Right atrium auricular region (tissue), 2 donors: Measurements from ENCODE around the gene RHBDL3. TPM values are rescaled to one million over a fixed set of nuclear protein-coding genes. Genes with fewer than 3 reads are reported as not detected.
A peak's percentile ranks its signal among the peaks of the same experiment; 100 is the strongest.

Experiments used
- DNase-seq: peaks from one replicate; pipeline ENCODE4 v3.0.0-alpha.2; 2019; ENCODE audit warnings: low spot score
- H3K27ac ChIP-seq, 2 donors: fragments of 200-600 bp; sonication (generic); 1 replicate in 1 of 2; 2 replicates in 1 of 2; pipeline ENCODE4 v1.5.1; 2016 to 2019
- H3K27me3 ChIP-seq, 2 donors: fragments of 200-600 bp; sonication (generic); one replicate each; pipeline versions ENCODE4 v1.5.1 to v1.6.0; 2017 to 2019
- H3K36me3 ChIP-seq: fragments of 200-600 bp; sonication (generic); one replicate; pipeline ENCODE4 v1.5.1; 2016
- H3K4me1 ChIP-seq, 2 donors: fragments of 200-600 bp; sonication (generic); one replicate each; pipeline versions ENCODE4 v1.5.1 to v1.6.0; 2017 to 2019
- H3K4me3 ChIP-seq, 2 donors: fragments of 200-600 bp; sonication (generic); 1 replicate in 1 of 2; 2 replicates in 1 of 2; pipeline ENCODE4 v1.5.1; 2017 to 2019; ENCODE audit warnings: mild to moderate bottlenecking in 1 of 2, moderate library complexity in 1 of 2
- H3K9me3 ChIP-seq, 2 donors: fragments of 200-600 bp; sonication (generic); one replicate each; pipeline ENCODE4 v1.5.1; 2019
- CTCF ChIP-seq, 2 donors: fragments of 200-600 bp; sonication (generic); IDR thresholded peaks; one replicate each; pipeline ENCODE4 v1.5.1; 2019; ENCODE audit warnings: antibody characterized with exemption in 2 of 2
- total RNA-seq, 2 donors: library from RNA; depleted of rRNA; stranded (reverse); fragments of >200 nt; gene quantifications; one replicate each; pipeline ENCODE4 v1.1.0, GENCODE V29; 2016

RHBDL3 gene
- total RNA-seq, 2 donors from 2014 or later, result 18.0 to 19.2 TPM

DNA sequence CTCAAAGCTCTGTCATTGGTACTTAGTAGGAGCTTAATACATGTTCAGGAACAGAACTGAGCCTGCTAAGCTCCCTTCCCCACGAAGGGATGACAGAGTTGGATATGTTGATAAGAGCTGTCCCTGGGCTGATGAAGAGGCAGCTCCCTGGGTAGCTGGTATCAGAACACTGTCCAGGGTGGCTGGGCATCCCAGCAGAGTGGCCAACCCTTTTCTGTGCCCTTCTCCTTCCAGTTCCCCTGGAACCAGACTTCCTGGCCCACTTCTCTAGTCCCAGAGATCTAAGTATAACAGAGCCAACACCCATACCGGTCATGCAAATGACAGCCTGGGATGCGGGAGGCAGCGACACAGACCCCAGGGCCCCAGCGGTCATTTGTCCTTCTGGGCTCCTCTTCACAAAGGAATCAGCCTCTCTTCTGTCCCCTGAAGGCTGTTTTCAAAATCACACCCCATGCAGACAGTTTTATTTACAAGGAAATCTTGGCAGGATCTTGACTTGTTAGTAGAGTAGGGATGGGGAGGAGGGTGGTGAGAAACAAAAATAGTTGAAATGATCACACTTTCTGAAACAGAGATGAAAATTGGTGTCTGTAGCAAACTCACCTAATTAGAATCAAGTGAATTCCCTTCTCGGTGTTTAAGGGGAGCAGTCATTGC is 1.4 kb upstream of the RHBDL3 start:
- no peak for DNase-seq
- Histone ChIP-seq H3K4me3 (no peak overlapping the region), H3K27ac (peak overlapping the region in 1 of 2 donors; percentile 46), H3K36me3 (no peaks in the 10 kb centered on the region), H3K9me3 (no peaks in the 10 kb centered on the region), H3K4me1 (peaks cover 0 to 57% of the 10 kb centered on the region in 2 donors), H3K27me3 (no peaks in the 10 kb centered on the region)
- TF ChIP-seq CTCF (IDR thresholded peaks at IDR 0.05), result peak in 1 of 2 donors; percentile 25

DNA sequence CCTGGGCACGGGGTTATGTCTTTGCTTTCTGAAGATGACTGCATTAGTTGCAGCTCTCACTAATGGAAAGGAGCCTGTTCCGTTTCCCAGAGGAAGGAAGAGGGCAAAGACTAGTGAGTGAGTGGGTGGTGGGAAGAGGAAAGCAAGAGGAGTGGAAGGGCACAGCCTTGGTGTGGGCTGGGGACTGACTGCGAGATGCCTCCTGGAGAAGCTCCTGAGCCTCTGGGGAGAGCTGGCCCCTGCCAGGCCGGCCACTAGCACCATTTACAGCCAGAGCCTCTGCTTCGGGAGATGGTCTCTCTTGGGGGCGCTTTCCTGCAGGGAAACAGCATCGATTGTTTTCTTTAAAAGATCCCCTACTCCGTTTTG is 825 bp upstream of the RHBDL3 start:
- Histone ChIP-seq H3K4me3 (peak overlapping the region in 1 of 2 donors; percentile 78), H3K36me3 (no peaks in the 10 kb centered on the region), H3K4me1 (peaks cover 0 to 57% of the 10 kb centered on the region in 2 donors), H3K27ac (peak overlapping the region; percentile 42 to 46), H3K27me3 (no peaks in the 10 kb centered on the region), H3K9me3 (no peaks in the 10 kb centered on the region)
- no peak for TF ChIP-seq CTCF (IDR thresholded peaks at IDR 0.05)
- no peak for DNase-seq

DNA sequence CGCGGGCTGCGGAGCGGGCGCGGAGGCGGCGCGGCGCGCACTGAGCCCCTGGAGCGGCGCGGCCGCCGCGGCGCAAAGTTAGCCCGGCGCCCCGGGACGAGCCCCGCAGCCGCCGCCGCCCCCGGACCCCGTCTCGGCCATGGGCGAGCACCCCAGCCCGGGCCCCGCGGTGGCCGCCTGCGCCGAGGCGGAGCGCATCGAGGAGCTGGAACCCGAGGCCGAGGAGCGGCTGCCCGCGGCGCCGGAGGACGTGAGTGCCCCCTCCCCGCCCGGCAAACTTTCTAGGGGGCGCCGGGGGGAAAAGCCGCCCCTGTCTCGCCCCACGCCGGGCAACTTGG is 388 bp downstream of the RHBDL3 start:
- H3K27me3 ChIP-seq, result no peaks in the 10 kb centered on the region

GRCh38 chr17:32266389-32267301 is 1.0 kb downstream of the RHBDL3 start:
- H3K4me1 ChIP-seq, result peaks cover 0 to 53% of the 10 kb centered on the region in 2 donors
- no peaks in the 10 kb centered on the region for H3K27me3 ChIP-seq

More for the DNA sequence above, 388 bp downstream of the RHBDL3 start:
- TF ChIP-seq CTCF (IDR thresholded peaks at IDR 0.05), result no peak
- no peak for DNase-seq
- Histone ChIP-seq H3K4me1 (peaks cover 0 to 57% of the 10 kb centered on the region in 2 donors), H3K27ac (peak overlapping the region; percentile 57 to 63), H3K36me3 (no peaks in the 10 kb centered on the region), H3K4me3 (peak overlapping the region; percentile 67 to 78), H3K9me3 (no peaks in the 10 kb centered on the region)

DNA sequence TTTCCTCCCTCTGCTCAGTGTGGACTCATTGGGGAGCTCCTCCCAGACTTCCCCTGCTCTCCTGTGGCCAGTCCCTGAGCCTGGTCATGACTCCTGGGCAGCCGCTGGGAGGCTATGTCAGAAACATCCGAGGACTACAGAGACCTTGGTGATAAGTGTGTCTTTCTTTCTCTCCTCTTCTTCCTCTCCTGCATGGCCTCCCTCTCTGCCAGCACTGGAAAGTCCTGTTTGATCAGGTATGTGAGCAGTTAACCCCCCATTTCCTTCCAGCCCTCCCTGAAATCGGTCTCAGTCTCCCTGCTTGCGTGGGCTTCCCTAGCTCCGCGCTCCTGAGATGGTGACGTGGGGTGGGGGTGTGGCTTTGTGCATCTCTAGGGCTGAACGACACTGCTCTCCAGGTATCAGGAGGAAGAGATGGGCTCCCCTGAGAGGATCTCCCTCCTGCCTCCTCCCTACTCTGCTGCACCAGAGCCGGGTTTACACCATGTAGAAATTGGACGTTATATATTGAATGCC is 2.1 kb downstream of the RHBDL3 start:
- Histone ChIP-seq H3K9me3 (no peaks in the 10 kb centered on the region), H3K27me3 (no peaks in the 10 kb centered on the region), H3K4me3 (peak overlapping the region in 1 of 2 donors; percentile 67), H3K27ac (peak overlapping the region in 1 of 2 donors; percentile 36), H3K36me3 (no peaks in the 10 kb centered on the region), H3K4me1 (peaks cover 0 to 47% of the 10 kb centered on the region in 2 donors)
- no peak for DNase-seq
- TF ChIP-seq CTCF (IDR thresholded peaks at IDR 0.05), result no peak

More at GRCh38 chr17:32266389-32267301, 1.0 kb downstream of the RHBDL3 start:
- Histone ChIP-seq H3K27ac (peak overlapping the region; percentile 57 to 63), H3K36me3 (no peaks in the 10 kb centered on the region), H3K9me3 (no peaks in the 10 kb centered on the region), H3K4me3 (peak overlapping the region; percentile 67 to 78)
- TF ChIP-seq CTCF (IDR thresholded peaks at IDR 0.05), result no peak
- no peak for DNase-seq
